GM19463 (cell line): ENCODE measurements around the gene NSUN3.
A peak's percentile ranks its signal among the peaks of the same experiment; 100 is the strongest.
"Not testable (repeated sequence)": the region's sequence is repeated elsewhere in the genome, so short reads cannot be mapped to it uniquely, and the experiment has no call there.

Experiments used
- ATAC-seq: cut with Tn5 transposase; IDR thresholded peaks from one replicate; pipeline ENCODE4 v1.9.1; 2021; ENCODE audit warnings: mild to moderate bottlenecking, moderate library complexity; ENCODE audit not compliant: unreplicated experiment

Gene NSUN3

DNA sequence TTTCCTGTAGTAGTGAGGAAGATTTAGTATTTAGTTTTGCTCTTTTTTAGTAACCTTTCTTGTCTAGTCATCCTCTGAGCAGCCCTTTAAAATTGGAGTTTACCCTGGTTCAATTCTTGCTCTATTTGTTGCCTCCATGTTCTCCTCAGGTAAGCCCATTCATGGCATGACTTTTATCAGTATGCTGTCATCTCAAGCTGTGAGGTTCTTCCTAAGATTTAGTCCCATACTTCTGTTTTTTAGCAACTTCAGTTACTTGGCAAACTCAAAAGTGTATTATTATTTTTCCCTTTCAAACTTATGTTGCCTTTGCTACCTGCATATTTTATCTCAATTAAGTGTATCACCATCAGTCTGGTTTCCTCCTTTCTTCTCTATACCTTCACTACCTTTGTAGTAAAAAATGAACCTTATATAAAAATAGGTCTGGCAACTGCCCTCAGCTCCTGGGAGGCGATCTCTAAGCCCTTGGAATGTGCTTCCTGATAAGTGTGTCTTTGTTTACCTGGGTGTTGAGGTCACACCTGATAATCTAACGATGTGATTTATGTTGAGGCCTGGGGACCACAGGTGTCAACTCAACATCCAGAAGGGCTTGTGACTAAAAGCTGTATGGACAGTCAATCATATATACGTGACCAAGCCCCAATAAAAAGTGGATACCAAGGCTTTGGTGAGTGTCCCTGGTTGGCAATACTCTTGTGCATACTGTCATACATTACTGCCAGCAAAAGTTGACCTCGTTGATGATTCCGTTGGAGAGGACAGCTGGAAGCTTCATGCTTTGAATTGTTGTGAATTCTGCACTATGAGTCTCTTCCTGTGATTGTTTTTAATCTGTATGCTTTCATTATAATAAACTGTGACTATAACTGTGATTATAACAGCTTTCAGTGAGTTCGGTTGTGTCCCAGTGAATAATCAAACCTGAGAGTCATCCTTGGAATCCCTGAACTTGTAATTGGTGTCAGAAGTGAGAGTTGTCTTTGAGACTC, 3.9 kb downstream of the NSUN3 start:
- no peak for ATAC-seq

DNA sequence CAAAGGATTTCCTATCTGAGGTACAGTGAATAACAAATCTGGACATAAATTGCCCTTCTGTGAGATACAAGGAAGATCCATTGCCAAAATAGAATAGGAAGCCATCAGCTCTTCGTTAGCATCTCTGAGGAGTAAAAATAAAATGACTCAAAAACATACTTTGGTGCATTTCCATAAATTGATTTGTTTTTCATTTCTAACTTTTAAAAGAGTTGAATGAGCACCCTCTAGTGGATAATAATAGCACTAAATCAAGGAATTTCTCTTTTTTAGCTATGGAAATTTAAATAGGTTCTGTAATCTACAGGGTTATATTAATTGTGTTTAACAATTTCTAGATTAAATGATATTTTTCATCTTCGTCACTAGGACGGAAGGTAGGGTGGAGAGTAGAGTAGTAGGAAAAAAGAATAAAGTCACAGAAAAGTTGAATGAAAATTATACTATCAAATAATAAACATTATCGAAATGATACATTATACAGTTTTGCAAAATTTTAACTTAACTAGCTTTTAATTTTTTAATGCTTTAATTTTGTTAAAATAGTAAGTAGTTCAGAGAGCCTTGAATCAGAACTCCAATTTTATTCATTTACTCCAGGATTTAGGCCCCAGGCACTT, 6.4 kb downstream of the NSUN3 start:
- ATAC-seq: no peak

DNA sequence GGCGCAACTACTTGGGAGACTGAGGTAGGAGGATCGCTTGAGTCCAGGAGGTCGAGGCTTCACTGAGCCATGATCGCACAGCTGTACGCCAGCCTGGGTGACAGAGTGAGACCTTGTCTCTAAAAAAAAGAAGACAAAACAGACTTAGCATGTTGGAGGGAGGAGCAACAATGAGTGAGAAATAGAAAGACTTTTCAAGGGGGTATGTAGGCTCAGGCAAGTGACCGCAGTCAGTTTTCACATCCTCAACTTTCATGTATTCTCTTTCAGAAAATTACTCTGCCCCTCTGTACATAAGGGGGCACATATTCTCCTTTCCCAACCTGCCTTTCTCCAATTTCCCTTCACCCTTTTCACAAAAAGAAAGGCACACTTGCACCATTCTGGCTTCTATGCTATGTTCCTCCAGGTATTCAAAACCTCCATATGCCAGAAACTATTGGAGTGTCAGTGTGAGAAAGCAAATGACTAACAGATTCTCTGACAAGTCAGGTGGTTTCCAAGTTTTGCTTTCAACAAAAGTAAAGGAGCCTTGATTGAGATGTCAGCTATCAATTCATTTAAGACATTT, 7.6 kb downstream of the NSUN3 start:
- ATAC-seq: peak; percentile 53

DNA sequence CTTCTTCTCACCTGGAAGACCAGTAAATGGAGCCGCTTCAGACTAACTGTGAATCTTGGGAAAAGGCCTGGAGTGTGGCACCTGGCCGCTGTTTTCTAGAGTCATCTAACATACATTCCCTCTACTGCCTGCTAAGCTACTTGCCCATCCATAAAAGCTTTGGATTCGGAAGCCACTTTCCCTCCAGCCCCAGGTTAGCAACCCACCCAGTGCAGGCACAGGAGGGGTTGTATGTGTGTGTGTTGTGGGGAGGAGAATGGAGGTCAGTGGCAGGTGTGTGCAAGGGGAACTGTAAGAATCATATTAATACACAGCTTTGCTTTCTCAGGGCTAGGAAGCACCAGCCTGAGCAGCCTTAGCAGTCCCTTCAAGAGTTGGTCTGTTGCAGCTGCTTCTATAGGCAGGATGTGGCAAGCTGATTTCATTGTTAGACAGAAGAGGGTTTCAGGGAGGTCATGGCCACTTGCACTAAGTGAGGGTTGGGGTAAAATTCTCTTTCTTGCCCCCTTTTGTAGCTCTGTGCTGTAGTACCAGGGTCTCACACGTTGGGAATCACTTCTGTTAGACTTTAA, 8.9 kb downstream of the NSUN3 start:
- peak; percentile 75 for ATAC-seq

DNA sequence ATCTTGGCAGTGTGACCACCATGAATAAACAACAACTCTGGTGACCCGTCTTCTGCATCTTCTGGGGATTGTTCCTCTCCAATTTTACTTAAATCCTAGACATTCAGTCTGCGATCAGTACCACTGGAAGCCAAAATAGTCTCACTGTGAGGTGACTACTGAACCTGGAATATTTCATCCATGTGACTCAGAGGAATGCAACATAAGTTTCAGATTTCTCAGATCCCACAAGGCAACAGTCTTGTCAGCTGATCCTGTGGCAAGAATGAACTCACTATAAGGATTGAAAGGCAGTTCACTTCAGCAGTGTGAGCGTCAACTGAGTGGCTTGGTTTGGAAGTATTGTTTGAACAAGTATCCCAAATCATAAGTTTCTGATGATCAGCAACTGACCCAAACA, 13.2 kb downstream of the NSUN3 start:
- no peak for ATAC-seq

DNA sequence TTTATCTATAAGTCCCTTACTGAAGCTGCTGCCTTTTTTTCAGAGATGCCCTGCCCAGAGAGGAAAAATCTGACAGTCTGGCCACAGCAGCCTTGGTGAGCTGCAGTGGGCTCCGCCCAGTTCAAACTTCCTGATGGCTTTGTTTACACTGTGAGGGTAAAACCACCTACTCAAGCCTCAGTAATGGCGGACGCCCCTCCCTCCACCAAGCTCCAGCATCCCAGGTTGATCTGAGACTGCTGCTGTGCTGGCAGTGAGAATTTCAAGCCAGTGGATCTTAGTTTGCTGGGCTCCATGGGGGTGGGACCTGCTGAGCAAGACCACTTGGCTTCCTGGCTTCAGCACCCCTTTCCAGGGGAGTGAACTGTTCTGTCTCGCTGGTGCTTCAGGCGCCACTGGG, 17.7 kb downstream of the NSUN3 start:
- not testable (repeated sequence) for ATAC-seq

DNA sequence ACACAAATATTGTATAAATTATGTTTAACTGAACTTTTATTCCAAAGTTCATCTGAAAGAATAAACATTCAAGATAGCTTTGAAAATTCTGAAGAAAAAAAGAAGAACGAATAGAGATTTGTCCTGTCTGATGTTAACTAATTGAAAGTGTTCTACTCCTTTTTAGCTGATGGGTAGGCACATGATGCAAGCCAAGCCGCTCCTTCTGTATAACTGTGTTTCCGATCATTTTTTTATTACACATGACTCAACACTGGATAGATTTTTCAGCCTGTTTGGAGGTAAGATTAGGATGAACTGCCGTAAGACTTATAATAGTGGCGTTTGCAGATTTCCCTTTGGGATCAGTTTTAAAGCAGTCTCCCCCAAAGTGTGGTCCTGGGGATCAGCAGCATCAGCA, 19.0 kb downstream of the NSUN3 start:
- ATAC-seq: no peak

DNA sequence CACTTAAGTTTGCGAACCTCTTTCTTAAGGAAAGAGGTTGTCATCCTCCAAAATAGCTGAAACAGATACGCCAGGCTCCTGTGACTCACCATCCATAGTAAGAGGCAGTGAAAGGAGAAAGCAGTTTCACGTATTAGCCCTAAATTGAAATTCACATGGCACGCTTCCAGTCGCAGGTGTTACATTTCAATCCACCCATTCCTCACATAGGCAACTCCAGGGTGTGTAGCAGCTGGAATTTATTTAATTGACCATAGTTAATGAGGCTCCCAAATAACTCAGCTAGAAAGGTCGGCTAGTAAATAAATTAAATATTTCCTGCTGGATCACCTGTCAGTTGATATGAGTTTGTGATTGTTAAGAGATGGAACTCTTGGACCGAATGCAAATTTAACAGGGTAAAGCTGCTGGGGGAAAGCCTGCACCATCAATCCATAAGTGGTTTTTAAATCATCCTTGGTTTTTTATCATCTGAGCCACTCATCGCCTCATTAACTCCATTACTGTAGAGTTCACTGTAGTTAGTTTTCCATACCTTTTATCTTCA, 19.6 kb downstream of the NSUN3 start:
- ATAC-seq: no peak

DNA sequence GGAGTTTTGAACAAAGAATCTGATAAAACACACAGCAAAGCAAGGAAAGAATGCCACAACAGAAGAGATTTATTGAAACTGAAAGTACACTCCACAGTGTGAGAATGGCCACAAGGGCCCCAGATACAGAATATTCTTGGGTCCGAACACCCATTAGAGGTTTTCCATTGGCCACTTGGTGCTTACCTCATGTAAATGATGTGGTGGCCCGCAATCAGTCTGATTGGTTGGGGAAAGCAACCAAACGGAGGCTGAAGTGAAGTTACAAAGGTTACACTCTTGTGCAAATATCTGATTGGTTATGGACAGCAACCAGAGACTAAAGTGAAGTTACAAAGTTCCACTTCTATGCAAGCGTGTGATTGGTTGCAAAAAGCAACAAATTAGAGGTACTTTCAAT, 20.4 kb downstream of the NSUN3 start:
- peak; percentile 84 for ATAC-seq

DNA sequence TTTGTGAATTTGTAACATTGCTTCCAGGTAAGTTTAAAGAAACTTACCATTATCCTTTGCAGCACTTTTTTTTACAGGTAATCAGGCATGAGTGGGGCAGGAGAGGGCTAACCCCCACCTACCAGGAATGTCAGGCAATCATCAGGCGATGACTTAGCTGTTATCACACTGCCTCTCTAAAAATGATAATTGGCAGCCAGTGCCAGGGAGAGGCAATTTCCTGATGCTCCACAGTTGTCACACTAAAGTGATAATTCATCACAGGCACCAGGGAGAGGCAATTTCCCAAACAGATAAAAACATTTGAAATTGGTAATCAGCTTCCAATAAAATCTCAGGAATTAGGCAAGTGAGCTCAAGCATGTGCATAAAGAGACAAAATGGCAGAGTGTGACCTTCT, 26.3 kb downstream of the NSUN3 start:
- ATAC-seq: no peak

DNA sequence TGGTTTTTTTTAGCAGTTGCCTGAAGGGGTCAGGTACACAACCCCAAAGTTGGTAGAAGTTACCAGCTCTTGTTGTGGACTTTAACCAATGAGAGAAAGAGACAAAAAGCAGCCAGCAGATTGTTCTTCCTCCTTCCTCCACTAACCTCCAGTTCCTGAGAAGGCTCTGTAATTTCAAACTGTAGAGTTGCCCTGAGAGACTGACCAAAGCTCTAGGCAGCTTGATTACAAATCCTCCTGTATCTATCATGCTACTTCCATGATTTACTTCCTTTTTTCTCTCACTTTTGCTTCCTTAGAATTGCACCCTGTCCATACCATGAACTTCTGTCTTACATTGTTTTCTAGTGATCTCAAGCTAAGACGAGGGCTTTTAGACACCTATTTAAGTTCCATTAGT, 29.2 kb downstream of the NSUN3 start:
- ATAC-seq: no peak

DNA sequence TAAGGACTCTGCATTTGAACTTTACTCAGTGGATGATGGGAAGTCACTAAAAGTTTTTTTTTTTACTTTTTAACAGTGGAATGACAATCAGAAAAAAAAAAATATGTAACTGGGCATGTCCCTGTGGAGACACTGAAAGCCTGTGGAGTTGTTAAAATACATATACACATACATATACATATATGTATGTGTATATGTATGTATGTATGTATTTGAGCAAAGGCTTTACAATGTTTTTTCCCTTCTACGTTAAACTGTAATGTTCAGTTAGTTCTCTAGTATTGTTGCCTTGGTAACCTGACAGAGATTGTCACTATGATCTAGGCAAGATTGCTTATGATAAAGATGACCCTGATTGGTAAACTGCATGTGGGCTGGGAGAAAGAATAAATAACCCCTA, 30.3 kb downstream of the NSUN3 start:
- ATAC-seq: no peak

DNA sequence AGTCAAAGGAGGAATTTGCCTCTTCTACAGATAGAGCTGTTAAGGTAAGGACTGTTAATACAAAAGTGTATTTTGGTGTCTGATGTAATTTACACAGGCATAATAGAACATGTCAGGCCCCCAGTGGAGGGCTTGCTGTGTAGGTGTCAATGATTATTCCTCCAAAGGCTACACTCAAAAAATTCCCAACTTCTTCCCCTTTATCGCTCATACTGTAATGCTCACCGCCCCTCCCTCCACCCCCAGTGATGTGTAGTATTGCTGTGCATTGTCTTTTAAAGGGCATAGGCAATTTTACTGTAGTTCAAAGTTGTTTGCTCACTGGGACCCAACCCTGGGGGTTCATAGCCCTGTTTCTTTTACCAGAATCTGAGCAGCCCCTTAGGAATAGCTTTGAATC, 32.2 kb downstream of the NSUN3 start:
- ATAC-seq: no peak

DNA sequence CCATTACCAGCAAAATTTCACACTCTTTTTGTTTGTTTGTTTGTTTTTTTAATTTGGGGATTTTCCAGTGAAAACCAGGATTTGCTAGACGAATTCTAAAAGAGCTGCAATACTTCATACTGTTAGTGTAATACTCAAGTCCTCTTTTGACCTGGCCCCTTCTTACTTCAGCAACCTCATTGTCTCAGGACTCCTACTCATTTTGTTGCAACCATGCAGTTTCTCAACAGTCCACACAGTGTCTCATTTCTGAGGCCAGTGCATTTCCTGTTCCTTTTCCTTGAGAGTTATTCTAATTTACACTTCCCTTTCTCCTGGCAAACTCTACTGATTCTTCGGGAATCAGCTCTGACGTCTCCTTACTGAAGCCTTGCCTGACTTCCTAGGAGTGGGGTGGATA, 35.6 kb downstream of the NSUN3 start:
- ATAC-seq: no peak

DNA sequence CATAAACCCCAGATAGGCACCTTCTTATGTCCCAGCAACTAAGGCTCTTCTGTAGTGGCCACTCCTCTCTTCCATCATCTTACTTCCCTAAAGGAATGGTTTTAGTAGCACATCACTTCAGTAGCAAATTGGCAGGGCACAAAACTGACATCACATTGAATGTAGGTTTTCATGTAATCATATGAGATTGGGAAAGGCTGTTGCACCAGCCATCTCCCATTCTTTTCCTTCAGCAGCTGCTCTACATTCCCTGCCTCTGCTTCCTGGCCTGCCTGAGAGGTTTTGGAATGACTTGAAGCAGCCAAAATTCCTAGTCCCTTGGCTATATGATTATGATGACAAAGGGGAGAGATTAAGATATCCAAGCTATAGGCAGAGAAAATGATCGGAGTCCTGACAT, 36.5 kb downstream of the NSUN3 start:
- ATAC-seq: no peak

DNA sequence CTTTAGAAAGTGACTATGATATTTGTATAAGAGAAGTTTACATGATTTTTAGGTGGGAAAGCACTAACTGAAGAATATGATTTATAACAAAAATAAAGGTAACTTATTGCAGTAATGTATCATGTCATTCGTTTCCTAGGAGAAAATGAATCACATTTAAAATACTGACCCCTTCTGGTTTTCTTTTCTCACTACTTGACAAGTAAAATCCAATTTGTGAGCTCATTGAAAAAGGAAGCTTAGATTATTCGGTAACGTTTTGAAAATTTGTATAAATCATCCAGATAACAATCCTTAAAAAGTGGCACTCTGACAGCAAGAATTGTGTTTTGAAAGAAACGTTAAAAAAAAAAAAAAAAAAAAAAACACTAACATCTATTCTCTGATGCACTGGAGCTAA, 39.0 kb downstream of the NSUN3 start:
- ATAC-seq: no peak

DNA sequence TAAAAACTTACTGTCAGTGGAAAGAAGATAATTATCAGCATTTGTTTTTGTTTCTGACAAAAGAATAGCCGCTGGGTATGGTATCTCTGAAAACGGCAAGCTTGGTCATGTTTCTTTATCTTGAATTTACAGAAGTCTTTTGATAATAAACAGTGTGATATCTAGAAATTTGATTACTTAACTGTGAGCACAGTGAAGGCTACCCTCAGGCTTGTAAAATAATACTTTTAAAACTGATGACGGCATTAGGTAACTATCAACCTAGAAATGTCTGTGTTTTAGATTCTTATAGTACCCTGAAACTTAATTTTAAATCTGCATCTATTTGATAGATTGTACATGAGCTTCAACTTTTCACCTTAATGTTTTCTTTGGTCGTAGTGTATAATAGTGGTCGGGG, 43.4 kb downstream of the NSUN3 start:
- no peak for ATAC-seq

DNA sequence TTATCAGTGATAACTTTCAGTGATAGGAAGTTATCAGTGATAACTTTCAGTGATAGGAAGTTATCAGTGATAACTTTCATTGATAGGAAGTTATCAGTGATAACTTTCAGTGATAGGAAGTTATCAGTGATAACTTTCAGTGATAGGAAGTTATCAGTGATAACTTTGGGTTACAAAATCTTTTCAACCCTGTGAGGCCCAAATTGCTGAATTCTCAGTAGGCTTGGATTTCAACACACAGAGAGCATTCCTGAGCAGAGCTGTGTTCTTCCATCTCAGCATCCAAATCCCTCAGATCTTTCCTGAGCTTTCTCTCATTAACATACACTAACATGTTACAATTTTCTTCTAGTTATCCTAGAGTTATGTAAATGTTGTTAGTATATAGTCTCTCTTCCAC, 47.4 kb downstream of the NSUN3 start:
- ATAC-seq: not testable (repeated sequence)

DNA sequence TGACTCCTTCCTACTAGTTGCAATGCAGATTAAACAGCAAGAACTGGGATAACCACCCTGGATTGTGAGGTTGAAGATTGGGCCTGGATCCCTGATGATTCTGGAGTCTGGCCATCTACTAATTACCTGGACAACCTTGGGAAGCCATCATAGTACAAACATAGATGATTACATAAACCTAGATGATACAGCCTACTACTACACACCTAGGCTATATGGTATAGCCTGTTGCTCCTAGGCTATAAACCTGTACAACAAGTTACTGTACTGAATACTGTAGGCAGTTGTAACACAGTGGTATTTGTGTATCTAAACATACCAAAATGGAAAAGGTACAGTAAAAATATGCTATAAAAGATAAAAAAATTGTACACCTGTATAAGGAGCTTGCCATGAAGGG, 48.0 kb downstream of the NSUN3 start:
- no peak for ATAC-seq

DNA sequence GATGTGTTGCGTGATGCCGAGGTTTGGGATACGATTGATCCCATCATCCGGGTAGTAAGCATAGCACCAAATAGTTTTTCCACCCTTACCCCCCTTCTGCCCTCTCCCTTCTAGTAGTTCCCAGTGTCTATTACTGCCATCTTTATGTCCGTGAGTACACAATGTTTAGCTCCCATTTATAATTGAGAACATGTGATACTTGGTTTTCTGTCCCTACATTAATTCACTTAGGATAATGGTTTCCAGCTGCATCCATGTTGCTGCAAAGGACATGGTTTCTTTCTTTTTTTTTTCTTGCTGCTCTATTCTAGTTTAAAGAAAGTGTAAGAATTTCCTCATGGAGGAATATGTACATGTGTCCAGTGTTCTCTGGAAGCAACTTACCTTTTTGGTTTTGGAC, 51.8 kb downstream of the NSUN3 start:
- no peak for ATAC-seq

DNA sequence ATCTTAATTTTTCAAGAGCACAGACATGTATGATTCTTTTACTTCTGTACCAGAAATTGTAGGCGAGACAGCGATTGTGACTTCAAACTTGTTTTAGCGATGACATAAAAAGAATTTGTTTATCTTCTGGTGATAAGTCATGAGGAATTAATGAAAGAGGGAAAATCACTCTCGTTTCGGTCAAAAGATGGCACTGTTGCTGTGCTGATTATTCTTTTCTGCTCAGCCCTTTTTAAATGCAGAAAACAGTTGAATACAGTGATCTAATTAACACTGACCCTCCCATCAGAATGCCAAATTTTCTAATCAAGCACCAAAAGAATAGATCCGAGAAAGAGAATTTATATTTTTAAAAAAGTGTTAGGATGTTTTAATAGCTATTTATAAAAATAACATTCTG, 52.6 kb downstream of the NSUN3 start:
- ATAC-seq: no peak
